BLaER1 (cell line): Measurements from ENCODE around the gene DENND1B.

ENCODE experiments used
- H3K27ac ChIP-seq: shearing (Covaris generic); formaldehyde crosslinking; 2 replicates; pipeline ENCODE4 v1.8.1; 2022
- H3K27me3 ChIP-seq: shearing (Covaris generic); formaldehyde crosslinking; 2 replicates; pipeline ENCODE4 v1.8.1; 2022
- H3K36me3 ChIP-seq: shearing (Covaris generic); formaldehyde crosslinking; 2 replicates; pipeline ENCODE4 v1.8.1; 2022
- H3K4me1 ChIP-seq: shearing (Covaris generic); formaldehyde crosslinking; 2 replicates; pipeline ENCODE4 v1.8.1; 2022
- H3K4me2 ChIP-seq: shearing (Covaris generic); formaldehyde crosslinking; 2 replicates; pipeline ENCODE4 v1.8.1; 2022
- H3K4me3 ChIP-seq: shearing (Covaris generic); formaldehyde crosslinking; 2 replicates; pipeline ENCODE4 v1.8.1; 2022
- H3K9ac ChIP-seq: shearing (Covaris generic); formaldehyde crosslinking; 2 replicates; pipeline ENCODE4 v1.8.1; 2022
- H3K9me3 ChIP-seq: shearing (Covaris generic); formaldehyde crosslinking; 2 replicates; pipeline ENCODE4 v1.8.1; 2022
- H4K20me1 ChIP-seq: shearing (Covaris generic); formaldehyde crosslinking; 2 replicates; pipeline ENCODE4 v1.8.1; 2022
- Cebpa-rat ChIP-seq: shearing (Covaris generic); IDR thresholded peaks from 2 replicates; pipeline ENCODE4 v1.8.1; 2022

The DENND1B gene

GRCh38 chr1:197775282-197776262 is at the start of gene DENND1B:
Gene DENND1B (minus strand): TSS chr1:197775480. CDS start chr1:197775155, 325 bp downstream.
- Histone ChIP-seq H3K9me3 (no peaks in the 10 kb centered on the region; the same call in 1 of the 2 replicates), H3K27ac (peak within 1 kb of the TSS; percentile 86), H3K4me1 (peaks cover 35% of the 10 kb centered on the region), H3K9ac (peak within 1 kb of the TSS; percentile 83), H3K4me2 (peak within 1 kb of the TSS; percentile 92), H3K4me3 (peak within 1 kb of the TSS; percentile 87), H3K36me3 (no peaks in the 10 kb centered on the region), H3K27me3 (peaks cover 41% of the 10 kb centered on the region), H4K20me1 (no peaks in the 10 kb centered on the region)
- TF ChIP-seq Cebpa-rat = no peak; the same call in 1 of the 2 replicates

- H3K4me1 ChIP-seq = no peaks in the 10 kb centered on the region
- H3K4me3 ChIP-seq = no peak overlapping the region
- no peak for TF ChIP-seq Cebpa-rat
- H3K27me3 ChIP-seq = no peaks in the 10 kb centered on the region
- H3K27ac ChIP-seq = no peak overlapping the region
- no peak overlapping the region for H3K9ac ChIP-seq
- no peak overlapping the region for H3K4me2 ChIP-seq
- H4K20me1 ChIP-seq = no peaks in the 10 kb centered on the region
- peaks cover 2% of the 10 kb centered on the region; the same call in 1 of the 2 replicates for H3K9me3 ChIP-seq
- no peaks in the 10 kb centered on the region for H3K36me3 ChIP-seq
Measured at GRCh38 chr1:197814306-197814705, 39.0 kb upstream of the DENND1B start.

- TF ChIP-seq Cebpa-rat = no peak
- H3K4me2 ChIP-seq = no peak overlapping the region
- H3K4me3 ChIP-seq = no peak overlapping the region
- no peaks in the 10 kb centered on the region for H4K20me1 ChIP-seq
- H3K27ac ChIP-seq = no peak overlapping the region
- H3K4me1 ChIP-seq = no peaks in the 10 kb centered on the region
- no peaks in the 10 kb centered on the region for H3K36me3 ChIP-seq
- no peak overlapping the region for H3K9ac ChIP-seq
- H3K9me3 ChIP-seq = peaks cover 2% of the 10 kb centered on the region; the same call in 1 of the 2 replicates
- H3K27me3 ChIP-seq = no peaks in the 10 kb centered on the region
Measured at GRCh38 chr1:197813741-197814140, 38.5 kb upstream of the DENND1B start.

GRCh38 chr1:197811769-197812168 is 36.5 kb upstream of the DENND1B start:
- no peak overlapping the region for H3K27ac ChIP-seq
- H4K20me1 ChIP-seq = no peaks in the 10 kb centered on the region
- H3K36me3 ChIP-seq = no peaks in the 10 kb centered on the region
- no peak overlapping the region for H3K9ac ChIP-seq
- H3K4me3 ChIP-seq = no peak overlapping the region
- H3K9me3 ChIP-seq = peaks cover 2% of the 10 kb centered on the region; the same call in 1 of the 2 replicates
- H3K27me3 ChIP-seq = no peaks in the 10 kb centered on the region
- TF ChIP-seq Cebpa-rat = no peak
- no peak overlapping the region for H3K4me2 ChIP-seq
- H3K4me1 ChIP-seq = no peaks in the 10 kb centered on the region

- Histone ChIP-seq H3K9me3 (peaks cover 2% of the 10 kb centered on the region; the same call in 1 of the 2 replicates), H3K4me1 (no peaks in the 10 kb centered on the region), H3K27ac (no peak overlapping the region), H3K36me3 (no peaks in the 10 kb centered on the region), H3K4me2 (no peak overlapping the region), H3K27me3 (no peaks in the 10 kb centered on the region), H3K9ac (no peak overlapping the region), H4K20me1 (no peaks in the 10 kb centered on the region), H3K4me3 (no peak overlapping the region)
- no peak for TF ChIP-seq Cebpa-rat
Measured at GRCh38 chr1:197810812-197811211, 35.5 kb upstream of the DENND1B start.

GRCh38 chr1:197808880-197809279 is 33.6 kb upstream of the DENND1B start:
- H3K4me1 ChIP-seq = no peaks in the 10 kb centered on the region
- no peaks in the 10 kb centered on the region for H4K20me1 ChIP-seq
- H3K27me3 ChIP-seq = no peaks in the 10 kb centered on the region
- peaks cover 2% of the 10 kb centered on the region; the same call in 1 of the 2 replicates for H3K9me3 ChIP-seq
- no peaks in the 10 kb centered on the region for H3K36me3 ChIP-seq
- H3K27ac ChIP-seq = no peak overlapping the region
- H3K4me2 ChIP-seq = no peak overlapping the region
- H3K9ac ChIP-seq = no peak overlapping the region
- H3K4me3 ChIP-seq = no peak overlapping the region
- TF ChIP-seq Cebpa-rat = no peak

GRCh38 chr1:197807739-197808453 is 32.6 kb upstream of the DENND1B start:
- H3K9ac ChIP-seq = no peak overlapping the region
- no peaks in the 10 kb centered on the region for H3K27me3 ChIP-seq
- H3K36me3 ChIP-seq = no peaks in the 10 kb centered on the region
- no peak overlapping the region for H3K4me2 ChIP-seq
- no peak overlapping the region for H3K4me3 ChIP-seq
- H3K27ac ChIP-seq = no peak overlapping the region
- no peak for TF ChIP-seq Cebpa-rat
- no peaks in the 10 kb centered on the region for H4K20me1 ChIP-seq
- H3K9me3 ChIP-seq = peaks cover 2% of the 10 kb centered on the region; the same call in 1 of the 2 replicates
- no peaks in the 10 kb centered on the region for H3K4me1 ChIP-seq

GRCh38 chr1:197807216-197807615 is 31.9 kb upstream of the DENND1B start:
- Histone ChIP-seq H3K27ac (no peak overlapping the region), H3K36me3 (no peaks in the 10 kb centered on the region), H3K4me3 (no peak overlapping the region), H3K4me2 (no peak overlapping the region), H3K9me3 (peaks cover 1% of the 10 kb centered on the region), H3K9ac (no peak overlapping the region), H4K20me1 (no peaks in the 10 kb centered on the region), H3K4me1 (no peaks in the 10 kb centered on the region), H3K27me3 (no peaks in the 10 kb centered on the region)
- no peak for TF ChIP-seq Cebpa-rat

GRCh38 chr1:197806718-197807117 is 31.4 kb upstream of the DENND1B start:
- Histone ChIP-seq H3K36me3 (no peaks in the 10 kb centered on the region), H3K27me3 (no peaks in the 10 kb centered on the region), H3K9me3 (peaks cover 6% of the 10 kb centered on the region), H3K4me2 (no peak overlapping the region), H3K4me3 (no peak overlapping the region), H3K27ac (no peak overlapping the region), H4K20me1 (no peaks in the 10 kb centered on the region), H3K4me1 (no peaks in the 10 kb centered on the region), H3K9ac (no peak overlapping the region)
- no peak for TF ChIP-seq Cebpa-rat
